Right lobe of liver (tissue), 4 donors: Measurements from ENCODE around the gene DAGLA.

ENCODE experiments used
- CTCF ChIP-seq, 4 donors: fragments of 200-600 bp in 3 of 4; fragments of 450-650 bp in 1 of 4; IDR thresholded peaks; one replicate each; pipeline versions ENCODE4 v1.5.1 to v1.8.0; 2016 to 2022; ENCODE audit warnings: antibody characterized with exemption in 4 of 4, mild to moderate bottlenecking in 2 of 4
- POLR2A ChIP-seq: fragments of 450-650 bp; IDR thresholded peaks from one replicate; pipeline ENCODE4 v1.6.1; 2017; ENCODE audit warnings: antibody characterized with exemption, mild to moderate bottlenecking
- donor health status: DM: no; HTN: no; CAD: no.
- donor health status: DM: no; HTN: no; CAD: no.
- donor health status: DM: no; HTN: yes; CAD: no.

GRCh38 chr11:61737636-61738386 lies 57.6 kb downstream of the DAGLA start:
- TF ChIP-seq CTCF (IDR thresholded peaks at IDR 0.05) (no peak), POLR2A (no peak)
